PC-3 (cell line): ENCODE results near the gene SV2C. TPM values are rescaled to one million over a fixed set of nuclear protein-coding genes. Genes with fewer than 3 reads are reported as not detected.

Experiments
- ATAC-seq: fragments of 200-7000 bp; cut with Tn5 transposase; 2 replicates; pipeline ENCODE4 v1.9.1; 2020; ENCODE audit warnings: mild to moderate bottlenecking, moderate library complexity
- BruUV-seq: library from RNA; stranded (reverse); fragments of 400-500 nt; replicated peaks from 2 replicates; lab custom pipeline; 2021; lab: Mats Ljungman, UMichigan
- CTCF ChIA-PET: fragments of 300-600 bp; sonication (Branson Sonifier 250); formaldehyde crosslinking; loops from one replicate; lab custom pipeline; 2022; ENCODE audit warnings: antibody characterized with exemption; lab: Charles Lee
- POLR2A ChIA-PET: fragments of 300-600 bp; sonication (Branson Sonifier 250); formaldehyde crosslinking; loops from one replicate; lab custom pipeline; 2022; ENCODE audit warnings: antibody characterized with exemption; ENCODE audit not compliant: unreplicated experiment; lab: Charles Lee
- DNase-seq: peaks from one replicate; pipeline ENCODE4 v3.0.0-alpha.2; 2015
- H2AFZ ChIP-seq: fragments of 300-600 bp; sonication (generic); 2 replicates; pipeline ENCODE4 v1.6.0; 2016; ENCODE audit warnings: antibody characterized with exemption, low read length
- H3F3A ChIP-seq: fragments of 300-600 bp; sonication (generic); one replicate; pipeline ENCODE4 v1.6.0; 2017; ENCODE audit warnings: antibody characterized with exemption, low read length, control low read depth, mild to moderate bottlenecking; ENCODE audit not compliant: unreplicated experiment
- H3K27ac ChIP-seq: fragments of 300-600 bp; sonication (generic); 2 replicates; pipeline ENCODE4 v1.5.1; 2016; ENCODE audit warnings: mild to moderate bottlenecking, low read length
- H3K27me3 ChIP-seq: fragments of 300-600 bp; sonication (generic); 2 replicates; pipeline ENCODE4 v1.6.1; 2016; ENCODE audit warnings: low read length, mixed read lengths
- H3K36me3 ChIP-seq: fragments of 300-600 bp; sonication (generic); 2 replicates; pipeline ENCODE4 v1.6.1; 2016; ENCODE audit warnings: low read depth, mixed run types, low read length, mixed read lengths
- H3K4me1 ChIP-seq: fragments of 300-600 bp; sonication (generic); 2 replicates; pipeline ENCODE4 v1.5.1; 2016; ENCODE audit warnings: low read length; ENCODE audit not compliant: insufficient read depth
- H3K4me2 ChIP-seq: fragments of 300-600 bp; sonication (generic); 2 replicates; pipeline ENCODE4 v1.6.0; 2016; ENCODE audit warnings: low read length
- H3K4me3 ChIP-seq: fragments of 300-600 bp; sonication (generic); 2 replicates; pipeline ENCODE4 v1.5.1; 2016; ENCODE audit warnings: mild to moderate bottlenecking, low read length, mixed read lengths
- H3K79me2 ChIP-seq: fragments of 300-600 bp; sonication (generic); 2 replicates; pipeline ENCODE4 v1.6.1; 2017; ENCODE audit warnings: low read length, mixed read lengths
- H3K9ac ChIP-seq: fragments of 300-600 bp; sonication (generic); 2 replicates; pipeline ENCODE4 v1.6.0; 2016; ENCODE audit warnings: mild to moderate bottlenecking, low read length
- H3K9me2 ChIP-seq: fragments of 300-600 bp; sonication (generic); replicated peaks from 2 replicates; pipeline ENCODE4 v1.6.1; 2016; ENCODE audit warnings: mixed run types, low read length, mixed read lengths
- H3K9me3 ChIP-seq: fragments of 300-600 bp; sonication (generic); 2 replicates; pipeline ENCODE4 v1.6.1; 2016; ENCODE audit warnings: low read length, mixed read lengths
- H4K20me1 ChIP-seq: fragments of 300-600 bp; sonication (generic); 2 replicates; pipeline ENCODE4 v1.6.1; 2016; ENCODE audit warnings: low read length, mixed read lengths
- CTCF ChIP-seq: fragments of 300-600 bp; sonication (generic); conservative IDR thresholded peaks from 2 replicates; pipeline ENCODE4 v1.5.1; 2017; ENCODE audit warnings: antibody characterized with exemption, low read depth, mild to moderate bottlenecking, low read length
- EZH2 ChIP-seq: fragments of 300-600 bp; sonication (generic); IDR thresholded peaks from one replicate; pipeline ENCODE4 v1.6.1; 2017; ENCODE audit warnings: antibody characterized with exemption, mild to moderate bottlenecking, low read length; ENCODE audit not compliant: unreplicated experiment
- EZH2phosphoT487 ChIP-seq: fragments of 300-600 bp; sonication (generic); IDR thresholded peaks from 2 replicates; pipeline ENCODE4 v1.6.1; 2018; ENCODE audit warnings: mild to moderate bottlenecking, antibody characterized with exemption, low read length, borderline replicate concordance
- intact Hi-C: fragments of 100-400 bp; cut with micrococcal nuclease; formaldehyde crosslinking; loops from 2 replicates; pipeline ENCODE4 v1.9.0; 2023
- total RNA-seq: library from RNA; depleted of rRNA; stranded (reverse); fragments of >200 nt; gene quantifications from 2 replicates; pipeline ENCODE4 v1.2.3, GENCODE V29; 2014

The SV2C gene
- total RNA-seq, 1 experiment from 2014 or later: not detected

- Histone ChIP-seq H3K9me3 (no peaks in the 10 kb centered on the region), H3K9ac (no peak overlapping the region), H3K79me2 (no peaks in the 10 kb centered on the region), H3F3A (no peaks in the 10 kb centered on the region), H3K4me3 (no peak overlapping the region), H4K20me1 (no peaks in the 10 kb centered on the region), H3K27me3 (peaks cover 24% of the 10 kb centered on the region), H2AFZ (no peak overlapping the region), H3K36me3 (no peaks in the 10 kb centered on the region), H3K4me1 (no peaks in the 10 kb centered on the region), H3K4me2 (no peak overlapping the region), H3K9me2 (no peaks in the 10 kb centered on the region), H3K27ac (no peak overlapping the region)
- TF ChIP-seq CTCF (no peak), EZH2phosphoT487 (no peak), EZH2 (no peak)
- CTCF ChIA-PET: no interaction called here
- ATAC-seq (no peak), DNase-seq (no peak)
- intact Hi-C loops: no loop called here
- POLR2A ChIA-PET: no interaction called here
- BruUV-seq: no TSS peak
Observed at GRCh38 chr5:76269932-76270610, 186.9 kb downstream of the SV2C start.

- Histone ChIP-seq H3K27ac (no peak overlapping the region), H3K36me3 (no peaks in the 10 kb centered on the region), H3K4me3 (no peak overlapping the region), H3K4me1 (no peaks in the 10 kb centered on the region), H4K20me1 (no peaks in the 10 kb centered on the region), H3K4me2 (no peak overlapping the region), H3K9me3 (no peaks in the 10 kb centered on the region), H3K9me2 (no peaks in the 10 kb centered on the region), H3K9ac (no peak overlapping the region), H3K27me3 (peaks cover 31% of the 10 kb centered on the region), H2AFZ (no peak overlapping the region), H3F3A (no peaks in the 10 kb centered on the region), H3K79me2 (no peaks in the 10 kb centered on the region)
- intact Hi-C loops: no loop called here
- DNase-seq (no peak), ATAC-seq (no peak)
- CTCF ChIA-PET: no interaction called here
- POLR2A ChIA-PET: no interaction called here
- no TSS peak for BruUV-seq
- TF ChIP-seq EZH2phosphoT487 (no peak), CTCF (no peak), EZH2 (no peak)
Observed at GRCh38 chr5:76271836-76272235, 188.7 kb downstream of the SV2C start.

GRCh38 chr5:76273206-76273885 is 190.2 kb downstream of the SV2C start:
- DNase-seq: no peak
- no peaks in the 10 kb centered on the region for H3K9me3 ChIP-seq
- H3F3A ChIP-seq: no peaks in the 10 kb centered on the region
- H3K9me2 ChIP-seq: no peaks in the 10 kb centered on the region
- no peaks in the 10 kb centered on the region for H3K79me2 ChIP-seq
- H3K9ac ChIP-seq: no peak overlapping the region
- no TSS peak for BruUV-seq
- H3K4me1 ChIP-seq: no peaks in the 10 kb centered on the region
- no peaks in the 10 kb centered on the region for H3K36me3 ChIP-seq
- ChIA-PET POLR2A (no interaction called here), CTCF (no interaction called here)
- H3K4me2 ChIP-seq: no peak overlapping the region
- no peak for TF ChIP-seq EZH2phosphoT487
- TF ChIP-seq CTCF: no peak
- TF ChIP-seq EZH2: no peak
- no peak overlapping the region for H3K27ac ChIP-seq
- no peaks in the 10 kb centered on the region for H4K20me1 ChIP-seq
- H3K27me3 ChIP-seq: peaks cover 25% of the 10 kb centered on the region
- no peak overlapping the region for H2AFZ ChIP-seq
- H3K4me3 ChIP-seq: no peak overlapping the region
- ATAC-seq: no peak
- intact Hi-C loops: no loop called here
